HCT116 (cell line): ENCODE data around the gene SPATA2L.

Experiments
- CEBPB ChIP-seq: IDR thresholded peaks from 2 replicates; pipeline ENCODE4 v1.6.1; 2012; ENCODE audit warnings: low read depth
- EGR1 ChIP-seq: IDR thresholded peaks from 2 replicates; pipeline ENCODE4 v1.6.1; 2012; ENCODE audit warnings: low read depth
- ELF1 ChIP-seq: IDR thresholded peaks from 2 replicates; pipeline ENCODE4 v1.6.1; 2012; ENCODE audit warnings: low read depth, borderline replicate concordance
- EZH2 ChIP-seq: fragments of 200-600 bp; sonication (generic); IDR thresholded peaks from 2 replicates; pipeline ENCODE4 v1.6.1; 2017; ENCODE audit warnings: antibody characterized with exemption, mixed run types
- POLR2A ChIP-seq: IDR thresholded peaks from 2 replicates; pipeline ENCODE4 v1.7.0; 2011; ENCODE audit warnings: borderline replicate concordance; ENCODE audit not compliant: insufficient read depth, insufficient read length; ENCODE audit errors: extremely low read depth
- POLR2AphosphoS5 ChIP-seq: IDR thresholded peaks from 2 replicates; pipeline ENCODE4 v1.6.1; 2011; ENCODE audit warnings: mild to moderate bottlenecking, low read depth, low read length, moderate library complexity
- SIN3A ChIP-seq: IDR thresholded peaks from 2 replicates; pipeline ENCODE4 v1.6.1; 2012; ENCODE audit warnings: low read depth
- TF ChIP-seq, protein P1 (sequence below), 3 experiments: fragments of 200-600 bp in 1 of 3; sonication (generic) in 1 of 3; IDR thresholded peaks in 2 of 3; conservative IDR thresholded peaks in 1 of 3; 2 replicates each; pipeline ENCODE4 v1.5.1; 2012 to 2017; ENCODE audit warnings: low read depth in 2 of 3, low read length in 2 of 3, antibody characterized with exemption in 1 of 3, borderline replicate concordance in 1 of 3, control low read depth in 1 of 3, mild to moderate bottlenecking in 1 of 3, mixed read lengths in 1 of 3, mixed run types in 1 of 3, moderate library complexity in 1 of 3; ENCODE audit not compliant: insufficient read depth in 1 of 3
- TF ChIP-seq, protein P2 (sequence below): IDR thresholded peaks from 2 replicates; pipeline ENCODE4 v1.6.1; 2012

DNA sequence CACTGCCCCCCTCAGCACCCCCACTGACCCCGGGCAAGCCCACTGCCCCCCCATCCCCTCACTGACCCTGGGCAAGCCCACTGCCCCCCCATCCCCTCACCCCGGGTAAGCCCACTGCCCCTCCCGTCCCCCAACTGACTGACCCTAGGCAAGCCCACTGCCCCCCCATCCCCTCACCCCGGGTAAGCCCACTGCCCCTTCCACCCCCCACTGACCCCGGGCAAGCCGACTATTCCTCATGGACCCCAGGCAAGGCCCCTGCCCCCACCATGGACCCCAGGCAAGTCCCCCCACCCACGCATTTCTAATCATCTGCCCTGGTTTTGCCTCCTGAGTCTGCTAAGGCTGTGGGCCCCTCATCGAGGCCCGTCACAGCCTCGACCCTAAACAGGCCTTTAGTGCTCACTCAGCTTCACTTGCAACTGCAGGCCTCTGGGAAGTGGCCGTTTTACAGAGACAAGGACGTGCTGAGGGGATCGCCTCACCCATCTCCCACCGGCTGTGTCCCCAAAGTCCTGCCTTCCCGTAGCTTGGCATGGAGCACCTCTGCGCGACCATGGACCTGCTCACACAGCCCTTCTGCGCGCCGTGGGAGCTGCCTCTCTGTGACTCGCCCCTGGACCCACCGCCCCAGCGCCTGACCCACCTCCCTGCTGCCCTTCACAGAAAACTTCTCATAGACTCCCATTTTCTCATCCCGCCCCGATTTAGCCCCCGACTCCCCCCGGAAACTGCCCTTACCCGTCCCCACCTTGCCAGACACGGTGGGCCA, 15.6 kb upstream of the SPATA2L start:
- TF ChIP-seq, protein P1, sequence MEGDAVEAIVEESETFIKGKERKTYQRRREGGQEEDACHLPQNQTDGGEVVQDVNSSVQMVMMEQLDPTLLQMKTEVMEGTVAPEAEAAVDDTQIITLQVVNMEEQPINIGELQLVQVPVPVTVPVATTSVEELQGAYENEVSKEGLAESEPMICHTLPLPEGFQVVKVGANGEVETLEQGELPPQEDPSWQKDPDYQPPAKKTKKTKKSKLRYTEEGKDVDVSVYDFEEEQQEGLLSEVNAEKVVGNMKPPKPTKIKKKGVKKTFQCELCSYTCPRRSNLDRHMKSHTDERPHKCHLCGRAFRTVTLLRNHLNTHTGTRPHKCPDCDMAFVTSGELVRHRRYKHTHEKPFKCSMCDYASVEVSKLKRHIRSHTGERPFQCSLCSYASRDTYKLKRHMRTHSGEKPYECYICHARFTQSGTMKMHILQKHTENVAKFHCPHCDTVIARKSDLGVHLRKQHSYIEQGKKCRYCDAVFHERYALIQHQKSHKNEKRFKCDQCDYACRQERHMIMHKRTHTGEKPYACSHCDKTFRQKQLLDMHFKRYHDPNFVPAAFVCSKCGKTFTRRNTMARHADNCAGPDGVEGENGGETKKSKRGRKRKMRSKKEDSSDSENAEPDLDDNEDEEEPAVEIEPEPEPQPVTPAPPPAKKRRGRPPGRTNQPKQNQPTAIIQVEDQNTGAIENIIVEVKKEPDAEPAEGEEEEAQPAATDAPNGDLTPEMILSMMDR (IDR thresholded peaks at IDR 0.05 in 2 of 3, conservative IDR thresholded peaks at IDR 0.05 in 1 of 3; ENCODE audit: borderline replicate concordance in 1 of 3, insufficient read depth in 1 of 3, low read depth in 2 of 3, low read length in 2 of 3) = no peak
- TF ChIP-seq, protein P2, sequence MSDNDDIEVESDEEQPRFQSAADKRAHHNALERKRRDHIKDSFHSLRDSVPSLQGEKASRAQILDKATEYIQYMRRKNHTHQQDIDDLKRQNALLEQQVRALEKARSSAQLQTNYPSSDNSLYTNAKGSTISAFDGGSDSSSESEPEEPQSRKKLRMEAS = no peak
- TF ChIP-seq POLR2A (no peak), CEBPB (no peak), SIN3A (no peak), EZH2 (no peak), ELF1 (no peak), EGR1 (no peak), POLR2AphosphoS5 (no peak)
